AG09319 (cell line): ENCODE results near the gene CCDC172.

Source experiments
- DNase-seq: peaks from one replicate; pipeline ENCODE4 v3.0.0-alpha.2; 2010; ENCODE audit warnings: low read depth; ENCODE audit errors: extremely low read depth
- TF ChIP-seq, protein P1 (sequence below): IDR thresholded peaks from 2 replicates; pipeline ENCODE4 v1.5.1; 2011; ENCODE audit warnings: low read depth, mild to moderate bottlenecking, inconsistent platforms, low read length, moderate library complexity

Gene CCDC172

DNA sequence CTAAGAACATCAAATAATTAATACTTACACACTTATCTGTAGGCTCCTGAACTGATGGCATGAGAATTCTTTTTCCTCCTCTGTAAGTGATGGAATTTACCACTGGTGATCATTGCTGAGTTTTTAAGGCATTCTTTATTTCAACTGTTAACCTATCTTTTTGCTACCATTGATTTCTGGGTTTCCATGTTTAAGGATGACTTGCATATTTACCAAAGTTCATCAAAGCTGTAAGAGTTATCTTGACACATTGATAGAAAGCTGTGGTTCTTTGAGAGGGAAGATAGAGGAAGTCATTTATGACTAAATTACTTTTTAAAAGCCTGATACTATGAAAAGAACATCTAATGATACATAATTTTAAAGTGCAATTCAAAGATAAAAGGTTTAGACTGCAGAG, 31.8 kb upstream of the CCDC172 start:
- no peak for DNase-seq
- TF ChIP-seq, protein P1, sequence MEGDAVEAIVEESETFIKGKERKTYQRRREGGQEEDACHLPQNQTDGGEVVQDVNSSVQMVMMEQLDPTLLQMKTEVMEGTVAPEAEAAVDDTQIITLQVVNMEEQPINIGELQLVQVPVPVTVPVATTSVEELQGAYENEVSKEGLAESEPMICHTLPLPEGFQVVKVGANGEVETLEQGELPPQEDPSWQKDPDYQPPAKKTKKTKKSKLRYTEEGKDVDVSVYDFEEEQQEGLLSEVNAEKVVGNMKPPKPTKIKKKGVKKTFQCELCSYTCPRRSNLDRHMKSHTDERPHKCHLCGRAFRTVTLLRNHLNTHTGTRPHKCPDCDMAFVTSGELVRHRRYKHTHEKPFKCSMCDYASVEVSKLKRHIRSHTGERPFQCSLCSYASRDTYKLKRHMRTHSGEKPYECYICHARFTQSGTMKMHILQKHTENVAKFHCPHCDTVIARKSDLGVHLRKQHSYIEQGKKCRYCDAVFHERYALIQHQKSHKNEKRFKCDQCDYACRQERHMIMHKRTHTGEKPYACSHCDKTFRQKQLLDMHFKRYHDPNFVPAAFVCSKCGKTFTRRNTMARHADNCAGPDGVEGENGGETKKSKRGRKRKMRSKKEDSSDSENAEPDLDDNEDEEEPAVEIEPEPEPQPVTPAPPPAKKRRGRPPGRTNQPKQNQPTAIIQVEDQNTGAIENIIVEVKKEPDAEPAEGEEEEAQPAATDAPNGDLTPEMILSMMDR: no peak

DNA sequence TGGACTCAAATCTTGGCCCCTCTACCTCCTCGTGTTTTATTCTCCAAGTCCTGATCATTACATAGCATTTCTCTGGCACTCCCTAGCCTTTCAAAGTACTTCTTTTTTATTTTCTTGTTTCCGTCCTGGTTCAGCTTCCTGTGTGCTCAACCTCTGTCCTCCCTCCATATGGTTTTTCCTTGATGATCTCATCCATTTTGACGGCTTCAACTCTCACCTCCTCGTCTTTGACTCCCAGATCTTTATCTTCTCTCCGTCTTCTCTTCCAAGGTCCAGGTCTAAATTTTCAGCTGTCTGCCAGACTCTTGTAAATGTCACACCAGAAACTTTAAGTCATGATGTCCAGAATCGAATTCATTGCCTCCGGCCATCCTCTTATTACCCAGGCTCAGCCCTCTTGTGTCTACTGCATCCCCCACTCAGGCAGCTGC, 27.9 kb upstream of the CCDC172 start:
- DNase-seq: no peak
- TF ChIP-seq, protein P1: no peak

DNA sequence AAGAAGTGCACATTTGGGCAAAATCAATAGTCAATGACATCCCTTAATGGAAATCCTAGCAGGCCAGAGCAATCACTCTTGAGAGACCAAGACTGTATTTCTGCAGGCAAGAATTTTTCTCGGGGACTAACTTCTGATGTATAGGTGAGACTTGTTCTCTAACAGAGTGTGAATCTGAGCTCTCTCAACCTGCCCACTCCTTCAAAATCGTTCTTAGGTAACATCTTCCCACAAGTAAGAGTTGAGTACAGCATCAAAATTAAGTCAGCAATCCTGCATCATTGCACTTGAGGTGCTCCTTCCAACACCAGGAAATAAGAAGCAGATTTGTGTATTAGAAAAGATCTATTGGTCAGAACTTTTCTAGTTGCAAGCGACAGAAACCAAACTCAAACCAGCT, 25.7 kb upstream of the CCDC172 start:
- no peak for DNase-seq
- TF ChIP-seq, protein P1: no peak

DNA sequence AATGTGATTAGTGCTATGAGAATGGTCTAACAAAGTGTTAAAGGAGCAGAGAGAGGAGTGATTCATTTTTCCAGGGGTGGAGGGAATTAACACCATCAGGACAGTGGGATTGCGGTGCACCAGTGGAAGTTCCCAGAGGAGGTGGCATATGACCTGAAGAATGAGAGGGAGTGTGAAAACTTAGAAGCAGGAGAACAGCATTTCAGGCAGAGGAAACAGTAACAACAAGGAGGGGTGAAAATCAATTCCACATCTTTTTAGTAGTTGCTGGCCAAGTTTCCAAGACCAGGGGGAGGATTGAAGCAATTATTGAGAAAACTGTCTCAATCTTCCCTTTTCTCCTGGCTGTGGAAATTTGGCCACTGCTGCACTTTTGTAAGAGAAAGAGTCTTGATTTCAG, 23.7 kb upstream of the CCDC172 start:
- DNase-seq: no peak
- TF ChIP-seq, protein P1: no peak

DNA sequence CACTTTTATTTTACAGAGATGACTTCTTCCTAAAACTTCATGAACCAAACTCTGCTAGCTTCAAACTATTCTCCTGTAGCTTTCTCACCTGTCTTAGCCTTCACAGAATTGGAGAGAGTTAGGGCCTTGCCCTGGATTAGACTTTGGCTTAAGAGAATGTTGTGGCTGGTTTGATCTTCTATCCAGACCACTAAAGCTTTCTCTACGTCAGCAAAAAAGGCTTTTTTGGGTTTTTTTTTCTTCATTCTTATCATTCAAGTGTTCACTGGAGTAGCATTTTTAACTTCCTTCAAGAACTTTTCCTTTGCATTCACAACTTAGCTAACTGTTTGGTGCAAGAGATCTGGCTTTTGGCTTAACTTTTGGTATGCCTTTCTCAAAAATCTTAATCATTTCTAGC, 19.3 kb upstream of the CCDC172 start:
- no peak for DNase-seq
- TF ChIP-seq, protein P1: no peak

DNA sequence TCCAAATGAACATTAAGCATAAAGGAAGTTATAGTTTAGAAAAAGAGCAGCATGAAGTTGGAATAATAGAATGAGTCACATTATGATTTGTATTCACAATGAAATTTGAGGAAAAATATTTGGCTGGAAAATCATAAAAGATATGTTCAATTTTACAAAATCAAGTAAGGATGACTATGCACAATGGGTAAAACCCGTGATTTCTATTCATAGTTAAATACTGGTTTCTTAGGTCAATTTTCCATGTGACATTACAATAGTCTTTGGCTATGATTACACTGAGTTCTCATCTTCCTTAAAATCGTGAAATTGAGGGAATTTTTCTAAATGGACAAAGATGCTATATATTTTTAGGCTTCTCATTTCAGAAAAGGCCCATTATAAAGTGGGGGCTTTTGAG, 17.4 kb upstream of the CCDC172 start:
- no peak for DNase-seq
- TF ChIP-seq, protein P1: no peak

DNA sequence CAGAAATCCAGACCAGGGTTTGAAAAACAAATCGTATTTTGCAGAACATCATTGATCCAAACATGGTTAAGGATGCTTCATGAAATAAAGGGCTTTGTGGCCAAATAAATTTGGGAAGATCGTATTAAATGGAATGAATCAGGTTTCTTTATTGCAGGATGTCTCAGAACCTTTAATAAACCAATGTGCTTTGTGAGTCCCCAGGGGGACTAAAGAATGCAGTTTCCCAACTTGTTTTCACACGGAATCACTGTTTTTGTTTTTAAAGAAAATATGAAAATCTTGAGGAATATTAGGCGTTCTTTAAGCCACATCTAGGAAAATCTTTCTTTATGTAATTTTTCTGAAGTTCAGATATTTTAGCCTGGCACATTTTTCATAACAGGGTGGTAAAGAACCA, 16.8 kb upstream of the CCDC172 start:
- DNase-seq: no peak
- TF ChIP-seq, protein P1: no peak
